Astrocyte (in vitro differentiated cells and primary cell): ENCODE data around the gene SIK3. TPM values are rescaled to one million over a fixed set of nuclear protein-coding genes. Genes with fewer than 3 reads are reported as not detected.

Source experiments
- DNase-seq: peaks from one replicate; pipeline ENCODE4 v3.0.0-alpha.2; 2010; ENCODE audit warnings: low read depth
- FAIRE-seq: peaks from 2 replicates; lab custom pipeline; 2011; peaks lifted over from hg19 to GRCh38; lab: Jason Lieb, UNC
- H2AFZ ChIP-seq: 2 replicates; pipeline ENCODE4 v1.6.0; 2012; ENCODE audit warnings: low read depth, low read length, inconsistent platforms
- H3K27ac ChIP-seq: 2 replicates; pipeline ENCODE4 v1.5.1; 2011; ENCODE audit warnings: low read depth, low read length, inconsistent platforms
- H3K27me3 ChIP-seq: 2 replicates; pipeline ENCODE4 v1.6.0; 2011; ENCODE audit warnings: low read length, inconsistent platforms; ENCODE audit not compliant: insufficient read depth
- H3K36me3 ChIP-seq: 2 replicates; pipeline ENCODE4 v1.5.1; 2011; ENCODE audit warnings: low read length, inconsistent platforms; ENCODE audit not compliant: insufficient read depth
- H3K4me1 ChIP-seq: 2 replicates; pipeline ENCODE4 v1.5.1; 2011; ENCODE audit warnings: low read length, inconsistent platforms; ENCODE audit not compliant: insufficient read depth
- H3K4me2 ChIP-seq: 2 replicates; pipeline ENCODE4 v1.6.0; 2012; ENCODE audit warnings: low read length, inconsistent platforms
- H3K4me3 ChIP-seq: 2 replicates; pipeline ENCODE4 v1.5.1; 2011; ENCODE audit warnings: low read depth, mild to moderate bottlenecking, low read length, inconsistent platforms; ENCODE audit not compliant: insufficient read depth
- H3K79me2 ChIP-seq: 2 replicates; pipeline ENCODE4 v1.6.0; 2012; ENCODE audit warnings: mild to moderate bottlenecking, low read length, inconsistent platforms; ENCODE audit not compliant: insufficient read depth
- H3K9ac ChIP-seq: 2 replicates; pipeline ENCODE4 v1.6.0; 2012; ENCODE audit warnings: mild to moderate bottlenecking, low read length, inconsistent platforms
- H3K9me3 ChIP-seq: 2 replicates; pipeline ENCODE4 v1.5.1; 2012; ENCODE audit warnings: low read depth, mild to moderate bottlenecking, low read length, inconsistent platforms; ENCODE audit not compliant: insufficient read depth
- H4K20me1 ChIP-seq: 2 replicates; pipeline ENCODE4 v1.6.0; 2012; ENCODE audit warnings: low read length, inconsistent platforms; ENCODE audit not compliant: insufficient read depth
- H3K27ac Mint-ChIP-seq: one replicate; pipeline ENCODE4 v1.8.0; 2021; ENCODE audit warnings: mild to moderate bottlenecking, mixed read lengths; ENCODE audit not compliant: unreplicated experiment
- H3K27me3 Mint-ChIP-seq: one replicate; pipeline ENCODE4 v1.8.0; 2021; ENCODE audit warnings: low read depth, mixed read lengths; ENCODE audit not compliant: unreplicated experiment
- H3K36me3 Mint-ChIP-seq: one replicate; pipeline ENCODE4 v1.8.0; 2021; ENCODE audit warnings: low read depth, mixed read lengths; ENCODE audit not compliant: unreplicated experiment
- H3K4me1 Mint-ChIP-seq: one replicate; pipeline ENCODE4 v1.8.0; 2021; ENCODE audit warnings: low read depth, mixed read lengths; ENCODE audit not compliant: unreplicated experiment
- H3K4me3 Mint-ChIP-seq: one replicate; pipeline ENCODE4 v1.8.0; 2021; ENCODE audit warnings: mild to moderate bottlenecking, moderate library complexity, mixed read lengths; ENCODE audit not compliant: unreplicated experiment
- H3K9me3 Mint-ChIP-seq: one replicate; pipeline ENCODE4 v1.8.0; 2021; ENCODE audit warnings: mild to moderate bottlenecking, mixed read lengths; ENCODE audit not compliant: unreplicated experiment
- CTCF ChIP-seq: IDR thresholded peaks from 2 replicates; pipeline ENCODE4 v1.5.1; 2011; ENCODE audit warnings: low read depth, mild to moderate bottlenecking, inconsistent platforms, low read length, moderate library complexity; ENCODE audit not compliant: insufficient read depth
- EZH2 ChIP-seq: IDR thresholded peaks from 2 replicates; pipeline ENCODE4 v1.6.1; 2012; ENCODE audit warnings: mild to moderate bottlenecking, low read length, inconsistent platforms; ENCODE audit not compliant: insufficient read depth
- total RNA-seq: library from RNA; stranded (reverse); gene quantifications from 2 replicates; pipeline ENCODE4 v1.2.1, GENCODE V29; 2021

The SIK3 gene
- total RNA-seq, 1 donor from 2014 or later = 34.4 TPM

GRCh38 chr11:116876656-116877055, 221.6 kb downstream of the SIK3 start:
- H3K9ac ChIP-seq = no peak overlapping the region
- no peaks in the 10 kb centered on the region for H3K9me3 ChIP-seq
- no peak overlapping the region for H3K4me3 Mint-ChIP-seq
- DNase-seq (no peak), FAIRE-seq (no peak)
- no peak overlapping the region for H3K4me3 ChIP-seq
- peaks cover 27% of the 10 kb centered on the region for H3K36me3 Mint-ChIP-seq
- no peaks in the 10 kb centered on the region for H3K27me3 Mint-ChIP-seq
- no peaks in the 10 kb centered on the region for H4K20me1 ChIP-seq
- H2AFZ ChIP-seq = no peak overlapping the region
- H3K27ac ChIP-seq = no peak overlapping the region
- H3K27me3 ChIP-seq = no peaks in the 10 kb centered on the region
- no peaks in the 10 kb centered on the region for H3K36me3 ChIP-seq
- H3K79me2 ChIP-seq = no peaks in the 10 kb centered on the region
- no peak overlapping the region for H3K4me2 ChIP-seq
- H3K27ac Mint-ChIP-seq = no peak overlapping the region
- no peaks in the 10 kb centered on the region for H3K9me3 Mint-ChIP-seq
- TF ChIP-seq CTCF (no peak), EZH2 (no peak)
- peaks cover 8% of the 10 kb centered on the region for H3K4me1 Mint-ChIP-seq
- H3K4me1 ChIP-seq = peaks cover 3% of the 10 kb centered on the region

GRCh38 chr11:116875194-116875593, 223.0 kb downstream of the SIK3 start:
- H3K4me2 ChIP-seq = no peak overlapping the region
- Mint-ChIP-seq H3K36me3 (peaks cover 27% of the 10 kb centered on the region), H3K9me3 (no peaks in the 10 kb centered on the region), H3K4me1 (peaks cover 15% of the 10 kb centered on the region), H3K27ac (no peak overlapping the region), H3K27me3 (no peaks in the 10 kb centered on the region), H3K4me3 (no peak overlapping the region)
- TF ChIP-seq EZH2 (no peak), CTCF (no peak)
- H3K4me1 ChIP-seq = peaks cover 15% of the 10 kb centered on the region
- no peak overlapping the region for H3K27ac ChIP-seq
- H3K79me2 ChIP-seq = no peaks in the 10 kb centered on the region
- no peak overlapping the region for H3K9ac ChIP-seq
- H3K9me3 ChIP-seq = no peaks in the 10 kb centered on the region
- no peak overlapping the region for H3K4me3 ChIP-seq
- no peaks in the 10 kb centered on the region for H3K27me3 ChIP-seq
- no peaks in the 10 kb centered on the region for H4K20me1 ChIP-seq
- no peaks in the 10 kb centered on the region for H3K36me3 ChIP-seq
- no peak for DNase-seq
- no peak overlapping the region for H2AFZ ChIP-seq
- no peak for FAIRE-seq

GRCh38 chr11:116874251-116874650, 224.0 kb downstream of the SIK3 start:
- H3K9me3 ChIP-seq = no peaks in the 10 kb centered on the region
- DNase-seq (peak; percentile 71), FAIRE-seq (peak; percentile 84)
- no peak overlapping the region for H3K9ac ChIP-seq
- Mint-ChIP-seq H3K27ac (no peak overlapping the region), H3K36me3 (peaks cover 28% of the 10 kb centered on the region), H3K4me3 (no peak overlapping the region), H3K4me1 (peaks cover 15% of the 10 kb centered on the region), H3K9me3 (no peaks in the 10 kb centered on the region), H3K27me3 (no peaks in the 10 kb centered on the region)
- no peak for TF ChIP-seq EZH2
- no peak for TF ChIP-seq CTCF
- H3K79me2 ChIP-seq = no peaks in the 10 kb centered on the region
- no peak overlapping the region for H3K4me3 ChIP-seq
- no peak overlapping the region for H3K27ac ChIP-seq
- no peaks in the 10 kb centered on the region for H3K27me3 ChIP-seq
- H3K4me1 ChIP-seq = peaks cover 15% of the 10 kb centered on the region
- no peak overlapping the region for H3K4me2 ChIP-seq
- no peak overlapping the region for H2AFZ ChIP-seq
- H3K36me3 ChIP-seq = no peaks in the 10 kb centered on the region
- no peaks in the 10 kb centered on the region for H4K20me1 ChIP-seq
